GM12878 (cell line): Measurements from ENCODE around the gene LCE1C. TPM values are rescaled to one million over a fixed set of nuclear protein-coding genes. Genes with fewer than 3 reads are reported as not detected.

Experiments used
- ATAC-seq: fragments of 200-7000 bp; cut with Tn5 transposase; 3 replicates; pipeline ENCODE4 v1.9.1; 2020; ENCODE audit warnings: mild to moderate bottlenecking, moderate library complexity
- BruUV-seq: library from RNA; stranded (reverse); fragments of 400-500 nt; replicated peaks from 2 replicates; lab custom pipeline; 2021; lab: Mats Ljungman, UMichigan
- CTCF ChIA-PET: fragments of 300-600 bp; sonication (Branson Sonifier 250); formaldehyde crosslinking; extraction: SDS; loops from one replicate; lab custom pipeline; 2021; ENCODE audit warnings: inconsistent platforms; lab: Yijun Ruan, JAX
- POLR2A ChIA-PET: fragments of 350-600 bp; formaldehyde crosslinking; extraction: SDS; loops from one replicate; lab custom pipeline; 2021; ENCODE audit warnings: inconsistent platforms; lab: Charles Lee
- RAD21 ChIA-PET: fragments of 300-600 bp; sonication (Branson Sonifier 250); formaldehyde crosslinking; loops from one replicate; lab custom pipeline; 2023; ENCODE audit warnings: antibody characterized with exemption; ENCODE audit not compliant: unreplicated experiment; lab: Charles Lee
- SMC1A ChIA-PET: fragments of 300-600 bp; sonication (Branson Sonifier 250); formaldehyde crosslinking; loops from one replicate; lab custom pipeline; 2023; ENCODE audit not compliant: unreplicated experiment, uncharacterized antibody; lab: Charles Lee
- DNase-seq: peaks from one replicate; pipeline ENCODE4 v3.0.0-alpha.2; 2011; ENCODE audit warnings: low read depth, low spot score
- FAIRE-seq: peaks from 3 replicates; lab custom pipeline; 2011; peaks lifted over from hg19 to GRCh38; lab: Jason Lieb, UNC
- H2AFZ ChIP-seq: 2 replicates; pipeline ENCODE4 v1.6.0; 2011; ENCODE audit warnings: low read depth, low read length, control low read depth; ENCODE audit not compliant: control insufficient read depth
- H3K27ac ChIP-seq: 2 replicates; pipeline ENCODE4 v1.5.1; 2011; ENCODE audit warnings: control low read depth; ENCODE audit not compliant: control insufficient read depth, insufficient read depth
- H3K27me3 ChIP-seq, 2 experiments: replicated peaks in 1 of 2; 2 replicates each; pipeline versions ENCODE4 v1.6.0 to v1.6.1; 2011; ENCODE audit warnings: low read length in 1 of 2; ENCODE audit not compliant: control insufficient read depth in 2 of 2, insufficient read depth in 2 of 2
- H3K36me3 ChIP-seq, 2 experiments: 2 replicates each; pipeline ENCODE4 v1.5.1; 2011; ENCODE audit warnings: low read length in 1 of 2; ENCODE audit not compliant: control insufficient read depth in 2 of 2, insufficient read depth in 2 of 2
- H3K4me1 ChIP-seq: 2 replicates; pipeline ENCODE4 v1.6.1; 2011; ENCODE audit warnings: mild to moderate bottlenecking, low read length, moderate library complexity, mixed read lengths; ENCODE audit not compliant: control insufficient read depth, insufficient read depth
- H3K4me2 ChIP-seq: 2 replicates; pipeline ENCODE4 v1.6.0; 2011; ENCODE audit warnings: control low read depth; ENCODE audit not compliant: control insufficient read depth, insufficient read depth
- H3K4me3 ChIP-seq: fragments of 200-600 bp; sonication (generic); 2 replicates; pipeline ENCODE4 v1.5.1; 2016
- H3K79me2 ChIP-seq: 2 replicates; pipeline ENCODE4 v1.6.0; 2011; ENCODE audit warnings: low read length; ENCODE audit not compliant: control insufficient read depth, insufficient read depth
- H3K9ac ChIP-seq: 2 replicates; pipeline ENCODE4 v1.8.0; 2011; ENCODE audit warnings: low read length, control low read depth, mixed read lengths; ENCODE audit not compliant: control insufficient read depth, insufficient read depth
- H3K9me3 ChIP-seq: replicated peaks from 3 replicates; pipeline ENCODE4 v1.5.1; 2011; ENCODE audit warnings: mild to moderate bottlenecking, low read length; ENCODE audit not compliant: control insufficient read depth, insufficient read depth
- H4K20me1 ChIP-seq: 2 replicates; pipeline ENCODE4 v1.6.0; 2011; ENCODE audit not compliant: control insufficient read depth, insufficient read depth
- ASH2L ChIP-seq: fragments of 300-600, 200-600 bp; sonication (generic); IDR thresholded peaks from 2 replicates; pipeline ENCODE4 v1.6.1; 2017; ENCODE audit warnings: low read depth, mild to moderate bottlenecking, borderline replicate concordance
- ATF7 ChIP-seq: fragments of 450-650 bp; IDR thresholded peaks from 2 replicates; pipeline ENCODE4 v1.6.1; 2016; ENCODE audit warnings: low read depth, mild to moderate bottlenecking
- BCL11A ChIP-seq: IDR thresholded peaks from 2 replicates; pipeline ENCODE4 v1.6.1; 2011; ENCODE audit warnings: low read depth, low read length
- CREB1 ChIP-seq: IDR thresholded peaks from 2 replicates; pipeline ENCODE4 v1.6.1; 2012; ENCODE audit warnings: low read depth, mild to moderate bottlenecking, inconsistent platforms
- E2F8 ChIP-seq: fragments of 450-650 bp; IDR thresholded peaks from 2 replicates; pipeline ENCODE4 v1.6.1; 2018; ENCODE audit warnings: mild to moderate bottlenecking, low read depth, moderate library complexity; ENCODE audit not compliant: partially characterized antibody
- EED ChIP-seq: sonication (generic); IDR thresholded peaks from 2 replicates; pipeline ENCODE4 v1.6.1; 2016; ENCODE audit warnings: antibody characterized with exemption, low read depth
- ESRRA ChIP-seq: IDR thresholded peaks from 2 replicates; pipeline ENCODE4 v1.6.1; 2012; ENCODE audit warnings: mild to moderate bottlenecking, low read length, improper control_type of control experiment
- FOXM1 ChIP-seq: IDR thresholded peaks from 2 replicates; pipeline ENCODE4 v1.6.1; 2012; ENCODE audit warnings: low read depth, mild to moderate bottlenecking, inconsistent platforms, low read length, moderate library complexity
- NFYA ChIP-seq: IDR thresholded peaks from 2 replicates; pipeline ENCODE4 v1.6.1; 2011; ENCODE audit warnings: low read depth, mild to moderate bottlenecking, low read length, improper control_type of control experiment, borderline replicate concordance
- NR2C2 ChIP-seq: IDR thresholded peaks from 2 replicates; pipeline ENCODE4 v1.6.1; 2011; ENCODE audit warnings: borderline replicate concordance, low read depth; ENCODE audit not compliant: control insufficient read depth, insufficient read length
- RFX5 ChIP-seq: IDR thresholded peaks from 2 replicates; pipeline ENCODE4 v1.6.1; 2011; ENCODE audit warnings: low read depth, low read length, improper control_type of control experiment
- SPI1 ChIP-seq: IDR thresholded peaks from 2 replicates; pipeline ENCODE4 v1.6.1; 2011; ENCODE audit warnings: low read depth, mild to moderate bottlenecking, low read length, moderate library complexity, borderline replicate concordance; ENCODE audit not compliant: insufficient read depth
- TBL1XR1 ChIP-seq: IDR thresholded peaks from 2 replicates; pipeline ENCODE4 v1.6.1; 2012; ENCODE audit warnings: low read depth, low read length, improper control_type of control experiment
- TCF12 ChIP-seq: IDR thresholded peaks from 2 replicates; pipeline ENCODE4 v1.6.1; 2011; ENCODE audit warnings: low read depth, mild to moderate bottlenecking, low read length
- YBX1 ChIP-seq: fragments of 450-650 bp; IDR thresholded peaks from 2 replicates; pipeline ENCODE4 v1.6.1; 2016; ENCODE audit warnings: antibody characterized with exemption
- ZZZ3 ChIP-seq: IDR thresholded peaks from 2 replicates; pipeline ENCODE4 v1.6.1; 2011; ENCODE audit warnings: low read depth; ENCODE audit not compliant: control insufficient read depth, insufficient read length
- in situ Hi-C: fragments of 300-500 bp; cut with MboI; formaldehyde crosslinking; loops from 9 replicates; pipeline ENCODE4 v1.14.3; 2018; ENCODE audit warnings: mixed read lengths
- intact Hi-C: fragments of 100-400 bp; cut with micrococcal nuclease; formaldehyde crosslinking; loops from one replicate; pipeline ENCODE4 v1.14.2; 2022; ENCODE audit not compliant: unreplicated experiment
- polyA plus RNA-seq, 11 experiments: library from polyadenylated mRNA; depleted of rRNA in 4 of 11; unstranded in 6 of 11; stranded (reverse) in 5 of 11; fragments of >200 nt; fragmentation: Nextera tagmentation in 4 of 11; fragmentation: Illumina TruSeq in 1 of 11; extraction: Ambion mirVana in 4 of 11; extraction: Trizol in 1 of 11; gene quantifications; 1 replicate in 1 of 11; 2 replicates in 10 of 11; pipeline versions ENCODE4 v1.2.1 to v1.2.3, GENCODE V29; 2011 to 2016; ENCODE audit warnings: inconsistent platforms in 2 of 11, missing spikeins in 2 of 11, low read depth in 1 of 11
- total RNA-seq, 4 experiments: library from RNA; depleted of rRNA in 3 of 4; stranded (reverse); fragments of >200 nt in 3 of 4; fragmentation: Illumina TruSeq in 1 of 4; extraction: Trizol in 1 of 4; gene quantifications; 2 replicates each; pipeline versions ENCODE4 v1.2.1 to v1.2.3, GENCODE V29; 2013 to 2021
- TF ChIP-seq, protein P1 (sequence below): fragments of 450-650 bp; IDR thresholded peaks from 2 replicates; pipeline ENCODE4 v1.6.1; 2016; ENCODE audit warnings: mild to moderate bottlenecking, moderate library complexity, borderline replicate concordance

The LCE1C gene
- total and polyA plus RNA-seq, 10 of the 15 experiments (the other 5 are each of a cell fraction or from before 2014, with no cell fraction given), result 0.15 to 4.1 (median 1.4) TPM; not detected in 4

DNA sequence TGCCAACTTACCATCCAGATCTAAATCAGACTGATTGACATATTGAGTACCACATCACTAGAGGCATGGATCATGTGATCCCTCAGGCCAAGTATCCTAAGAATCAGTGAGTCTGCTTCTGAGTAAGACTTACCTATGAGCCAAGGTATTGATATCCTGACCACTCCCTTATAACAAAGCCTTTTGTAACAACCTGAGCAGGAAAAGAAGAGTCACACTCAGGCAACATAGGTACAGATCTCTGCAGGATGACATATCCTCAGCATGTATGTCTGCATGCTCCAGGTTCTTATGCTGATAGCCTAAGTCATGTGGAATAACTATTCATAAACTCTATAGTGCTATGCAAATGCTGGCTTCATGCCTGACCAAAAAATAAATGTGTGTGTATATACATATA, 18.5 kb upstream of the LCE1C start:
- H3K4me1 ChIP-seq, result no peaks in the 10 kb centered on the region; the same call in 1 of the 2 replicates
- in situ Hi-C loops, result no loop called here
- H3K36me3 ChIP-seq, result no peaks in the 10 kb centered on the region
- SMC1A ChIA-PET, result no interaction called here
- no TSS peak for BruUV-seq
- POLR2A ChIA-PET, result no interaction called here
- H3K79me2 ChIP-seq, result no peaks in the 10 kb centered on the region
- ATAC-seq (no peak), FAIRE-seq (no peak), DNase-seq (no peak)
- no peak overlapping the region for H3K9ac ChIP-seq
- H3K27ac ChIP-seq, result no peak overlapping the region
- no peak overlapping the region for H2AFZ ChIP-seq
- intact Hi-C loops, result no loop called here
- H3K4me3 ChIP-seq, result no peak overlapping the region
- no peaks in the 10 kb centered on the region for H3K27me3 ChIP-seq
- H3K4me2 ChIP-seq, result no peak overlapping the region
- H4K20me1 ChIP-seq, result no peaks in the 10 kb centered on the region
- no peaks in the 10 kb centered on the region for H3K9me3 ChIP-seq
- CTCF ChIA-PET, result no interaction called here
- RAD21 ChIA-PET, result no interaction called here
- no peak for TF ChIP-seq FOXM1
- TF ChIP-seq SPI1, result no peak
- TF ChIP-seq ASH2L, result no peak
- no peak for TF ChIP-seq ZZZ3
- TF ChIP-seq, protein P1, sequence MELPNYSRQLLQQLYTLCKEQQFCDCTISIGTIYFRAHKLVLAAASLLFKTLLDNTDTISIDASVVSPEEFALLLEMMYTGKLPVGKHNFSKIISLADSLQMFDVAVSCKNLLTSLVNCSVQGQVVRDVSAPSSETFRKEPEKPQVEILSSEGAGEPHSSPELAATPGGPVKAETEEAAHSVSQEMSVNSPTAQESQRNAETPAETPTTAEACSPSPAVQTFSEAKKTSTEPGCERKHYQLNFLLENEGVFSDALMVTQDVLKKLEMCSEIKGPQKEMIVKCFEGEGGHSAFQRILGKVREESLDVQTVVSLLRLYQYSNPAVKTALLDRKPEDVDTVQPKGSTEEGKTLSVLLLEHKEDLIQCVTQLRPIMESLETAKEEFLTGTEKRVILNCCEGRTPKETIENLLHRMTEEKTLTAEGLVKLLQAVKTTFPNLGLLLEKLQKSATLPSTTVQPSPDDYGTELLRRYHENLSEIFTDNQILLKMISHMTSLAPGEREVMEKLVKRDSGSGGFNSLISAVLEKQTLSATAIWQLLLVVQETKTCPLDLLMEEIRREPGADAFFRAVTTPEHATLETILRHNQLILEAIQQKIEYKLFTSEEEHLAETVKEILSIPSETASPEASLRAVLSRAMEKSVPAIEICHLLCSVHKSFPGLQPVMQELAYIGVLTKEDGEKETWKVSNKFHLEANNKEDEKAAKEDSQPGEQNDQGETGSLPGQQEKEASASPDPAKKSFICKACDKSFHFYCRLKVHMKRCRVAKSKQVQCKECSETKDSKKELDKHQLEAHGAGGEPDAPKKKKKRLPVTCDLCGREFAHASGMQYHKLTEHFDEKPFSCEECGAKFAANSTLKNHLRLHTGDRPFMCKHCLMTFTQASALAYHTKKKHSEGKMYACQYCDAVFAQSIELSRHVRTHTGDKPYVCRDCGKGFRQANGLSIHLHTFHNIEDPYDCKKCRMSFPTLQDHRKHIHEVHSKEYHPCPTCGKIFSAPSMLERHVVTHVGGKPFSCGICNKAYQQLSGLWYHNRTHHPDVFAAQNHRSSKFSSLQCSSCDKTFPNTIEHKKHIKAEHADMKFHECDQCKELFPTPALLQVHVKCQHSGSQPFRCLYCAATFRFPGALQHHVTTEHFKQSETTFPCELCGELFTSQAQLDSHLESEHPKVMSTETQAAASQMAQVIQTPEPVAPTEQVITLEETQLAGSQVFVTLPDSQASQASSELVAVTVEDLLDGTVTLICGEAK, result no peak
- TF ChIP-seq TBL1XR1, result no peak
- TF ChIP-seq EED, result no peak
- no peak for TF ChIP-seq RFX5
- no peak for TF ChIP-seq NR2C2
- no peak for TF ChIP-seq TCF12
- no peak for TF ChIP-seq CREB1
- no peak for TF ChIP-seq E2F8
- TF ChIP-seq BCL11A, result no peak
- TF ChIP-seq ATF7, result no peak
- TF ChIP-seq NFYA, result no peak
- no peak for TF ChIP-seq YBX1
- no peak for TF ChIP-seq ESRRA
